HG02642 (cell line): ENCODE results near the gene TMEM54.

ENCODE experiments used
- ATAC-seq: cut with Tn5 transposase; IDR thresholded peaks from one replicate; pipeline ENCODE4 v1.9.1; 2021; ENCODE audit warnings: mild to moderate bottlenecking; ENCODE audit not compliant: unreplicated experiment, poor library complexity

TMEM54 gene

DNA sequence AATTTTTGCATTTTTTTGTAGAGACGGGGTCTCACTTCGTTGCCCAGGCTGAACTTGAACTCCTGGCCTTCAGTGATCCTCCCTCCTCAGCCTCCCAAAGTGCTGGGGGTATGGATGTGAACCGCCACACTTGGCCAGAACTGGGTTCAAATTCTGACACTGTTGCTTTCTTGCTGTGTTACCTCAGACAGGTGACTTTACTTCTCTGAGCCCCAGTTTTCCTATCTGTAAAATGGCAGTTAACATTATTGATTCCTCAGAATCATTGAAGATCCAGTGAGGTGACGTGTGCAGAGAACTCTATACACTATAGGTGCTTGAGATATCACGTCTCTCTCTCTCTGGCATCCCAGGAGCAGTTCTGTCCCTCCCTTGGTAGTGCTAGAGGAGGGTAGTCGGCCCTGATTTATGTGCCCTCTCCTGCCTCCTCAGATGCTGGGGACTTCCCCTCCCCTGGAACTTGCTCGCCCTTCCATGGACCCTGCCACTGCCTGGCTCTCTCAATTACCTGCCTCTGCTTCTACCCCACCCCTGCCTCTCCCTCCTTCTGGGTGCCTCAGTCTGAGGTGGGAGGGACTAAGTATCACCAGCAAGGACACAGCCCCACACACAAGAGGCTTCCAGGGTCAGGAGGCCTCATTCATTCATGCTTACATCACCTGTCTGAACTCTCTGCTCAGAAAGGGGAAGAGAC is 17.7 kb downstream of the TMEM54 start:
- ATAC-seq: no peak

DNA sequence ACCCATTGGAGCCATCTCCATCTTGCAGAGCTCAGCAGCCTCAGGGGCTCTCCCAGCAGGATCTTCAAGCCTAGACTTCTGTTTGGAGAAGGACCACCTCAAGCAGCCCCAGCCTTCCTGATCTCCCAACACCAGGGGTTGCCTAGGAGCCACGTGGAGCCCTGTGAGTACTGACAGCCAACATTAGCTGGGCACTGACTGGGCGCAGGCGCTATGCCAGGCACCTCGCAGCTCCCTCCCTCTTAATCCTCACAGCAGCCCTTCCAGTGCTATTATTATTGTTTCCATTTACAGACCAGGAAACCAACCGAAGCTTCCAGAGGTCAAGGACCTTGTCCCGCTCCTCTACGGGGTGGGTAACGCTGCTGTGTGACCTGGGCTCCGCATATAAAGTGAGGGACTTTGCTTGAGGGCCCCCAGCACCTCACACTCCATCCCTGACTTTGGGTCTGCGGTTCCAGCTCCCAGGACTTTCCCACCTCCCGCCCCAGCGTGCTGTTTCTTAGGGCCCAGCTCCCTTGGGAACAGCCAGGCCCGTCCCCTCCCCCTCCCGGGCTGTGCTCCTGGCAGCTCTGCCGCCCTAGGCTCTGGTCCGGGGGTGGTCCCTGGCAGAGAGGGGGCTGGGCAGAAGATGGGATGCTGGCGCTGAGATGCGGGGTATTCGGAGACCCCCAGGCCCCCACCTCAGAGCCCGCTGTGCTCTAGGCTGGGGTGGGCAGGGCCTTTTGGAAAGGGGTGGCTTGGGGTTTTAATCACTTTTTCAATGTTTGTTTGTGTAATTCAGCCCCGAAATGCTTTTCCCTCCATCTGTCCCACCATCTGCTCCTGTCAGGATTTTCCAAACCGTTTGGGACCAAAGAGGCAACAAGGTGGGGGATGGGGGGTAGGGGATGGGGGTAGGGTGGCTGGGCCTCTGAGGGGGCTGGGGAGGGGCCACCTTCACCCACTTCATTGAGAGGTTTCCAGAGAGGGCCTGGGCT is 19.0 kb downstream of the TMEM54 start:
- no peak for ATAC-seq

DNA sequence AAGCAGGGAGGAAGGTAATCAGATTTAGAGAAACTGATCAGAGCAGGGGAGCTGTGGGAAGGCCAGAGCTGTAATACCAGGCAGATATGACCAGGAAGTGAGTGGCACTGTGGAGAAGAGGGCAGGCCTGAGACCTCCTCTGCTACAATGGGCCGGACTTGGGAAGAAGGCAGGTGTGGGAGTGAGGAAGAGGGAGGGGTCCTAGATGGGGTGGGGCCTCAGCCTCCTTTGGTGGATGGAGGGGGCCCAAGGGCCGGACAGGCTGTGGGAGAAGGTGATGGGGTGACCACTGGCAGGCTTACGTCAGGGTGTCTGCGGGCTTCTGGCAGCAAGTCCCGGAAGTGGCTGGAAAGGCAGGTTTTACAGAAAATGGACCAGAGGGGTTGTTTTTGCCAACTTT is 19.9 kb downstream of the TMEM54 start:
- no peak for ATAC-seq

DNA sequence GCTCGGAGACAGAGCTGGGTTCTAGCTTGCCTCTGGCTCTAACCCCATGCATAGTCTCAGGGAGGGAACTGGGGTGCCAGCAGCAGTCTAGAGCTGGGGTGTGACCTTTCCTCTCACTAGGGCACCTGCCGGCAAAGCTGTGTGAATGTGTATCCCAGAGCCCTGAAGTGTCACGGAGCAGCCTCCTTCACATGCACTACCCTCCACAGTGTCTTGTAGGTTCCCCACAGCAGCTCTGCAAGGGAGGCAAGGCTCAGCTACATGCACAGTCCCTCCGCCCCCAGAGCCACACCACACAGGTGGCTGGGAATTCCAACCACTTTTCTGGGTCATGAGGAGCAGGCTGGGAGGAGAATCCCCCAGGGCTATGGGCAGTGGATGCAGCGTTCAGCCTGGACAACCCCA is 22.6 kb downstream of the TMEM54 start:
- no peak for ATAC-seq

DNA sequence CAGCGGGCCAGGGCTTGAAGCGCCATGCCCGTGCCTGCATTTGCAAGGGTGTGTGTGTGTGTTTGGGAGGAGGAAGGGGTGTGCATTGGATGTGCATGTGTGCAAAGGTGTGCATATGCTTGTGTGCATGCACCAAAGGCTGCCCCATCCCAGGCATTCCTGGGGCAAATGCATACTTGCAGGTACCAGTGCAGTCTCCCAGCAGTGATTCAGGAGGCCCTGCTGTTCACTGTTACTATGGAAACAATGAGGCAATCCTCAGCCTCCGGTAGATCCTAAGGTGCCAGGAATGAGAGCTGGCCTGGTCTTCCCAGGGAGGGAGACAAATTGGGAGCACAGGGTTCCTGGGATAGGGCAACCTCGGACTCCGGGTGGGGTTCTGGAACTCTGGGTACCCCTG is 23.0 kb downstream of the TMEM54 start:
- ATAC-seq: no peak

DNA sequence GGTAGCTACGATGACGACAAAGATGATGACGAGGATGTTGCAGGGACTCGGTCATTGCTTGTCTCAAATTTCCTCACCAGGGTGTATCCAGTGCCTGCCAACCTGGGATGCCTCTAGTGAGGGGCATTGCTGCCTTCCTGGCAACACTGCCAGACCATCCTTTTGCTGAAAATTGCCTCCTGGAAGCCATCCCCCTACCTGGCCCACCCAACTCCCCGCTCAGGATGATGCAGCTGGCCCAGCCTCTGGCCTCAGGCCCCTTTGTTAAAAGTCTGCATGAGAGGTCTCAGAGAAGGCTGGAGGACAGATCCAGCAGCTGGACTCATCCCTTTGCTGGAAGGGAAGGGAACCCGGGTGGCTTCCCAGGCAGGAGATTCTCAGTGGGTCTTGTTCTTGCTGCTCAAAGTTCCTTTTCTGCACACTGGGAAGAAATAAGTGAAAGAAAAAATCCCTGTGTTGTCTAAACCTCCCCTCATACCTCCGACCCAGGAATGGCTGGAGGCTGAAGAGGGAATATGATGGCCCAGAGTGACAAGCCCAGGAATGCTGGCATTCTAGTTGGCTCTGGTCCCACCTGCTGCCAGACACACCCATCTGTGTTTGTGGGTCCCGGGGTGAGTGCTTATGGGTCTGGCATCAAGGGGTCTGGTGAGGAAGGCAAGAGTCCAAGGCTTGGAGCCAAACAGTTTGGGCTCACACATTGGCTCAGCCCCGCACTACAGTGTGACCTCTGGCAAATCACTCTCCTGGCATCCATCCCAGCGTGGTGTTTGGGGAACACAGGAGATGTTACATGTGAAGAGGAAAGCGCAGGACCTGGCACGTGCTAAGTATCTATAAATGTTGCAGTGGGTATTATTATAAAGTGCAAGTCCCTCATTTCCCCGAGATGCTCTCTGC is 23.7 kb downstream of the TMEM54 start:
- ATAC-seq: no peak

DNA sequence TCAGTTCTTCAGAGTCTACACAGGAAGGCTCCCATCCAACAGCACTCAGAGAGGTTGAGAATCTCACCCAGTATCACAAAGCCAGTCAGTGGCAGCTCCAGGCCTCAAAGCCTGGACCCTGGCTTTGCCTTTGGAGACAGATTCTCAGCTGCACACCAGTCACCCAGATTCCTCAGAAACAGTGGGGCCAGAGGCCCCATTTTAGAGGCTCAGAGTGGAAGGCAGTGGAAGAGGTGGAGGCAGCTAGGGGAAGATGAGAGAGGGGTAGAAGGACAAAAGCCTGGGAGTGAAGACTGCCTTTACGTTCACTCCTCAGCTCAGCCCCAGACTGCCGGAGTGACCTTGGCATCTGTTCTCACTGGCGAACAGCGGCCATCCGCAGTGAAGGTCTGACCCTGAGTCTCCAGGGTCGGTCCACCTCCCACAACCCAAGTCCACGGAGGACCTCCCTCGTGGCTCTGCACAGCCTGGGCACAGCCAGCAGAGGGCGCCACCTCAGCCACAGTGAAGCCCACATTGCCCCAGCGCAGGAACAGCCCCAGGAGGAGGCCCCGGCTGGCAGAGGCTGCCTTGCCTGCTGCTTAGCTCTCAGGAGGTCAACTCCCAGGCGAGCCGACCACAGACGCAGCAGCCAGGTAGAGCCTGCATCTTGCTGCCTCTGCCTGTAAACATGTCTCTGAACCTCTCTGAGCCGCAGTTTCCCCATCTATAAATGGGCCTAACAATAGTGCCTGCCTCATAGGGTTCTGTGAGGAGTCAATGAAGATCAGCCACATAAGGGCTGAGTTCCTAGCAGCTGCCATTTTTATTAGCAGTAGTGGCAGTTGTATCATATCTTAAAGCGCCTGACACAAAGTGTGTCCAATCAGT is 24.6 kb downstream of the TMEM54 start:
- ATAC-seq: no peak

DNA sequence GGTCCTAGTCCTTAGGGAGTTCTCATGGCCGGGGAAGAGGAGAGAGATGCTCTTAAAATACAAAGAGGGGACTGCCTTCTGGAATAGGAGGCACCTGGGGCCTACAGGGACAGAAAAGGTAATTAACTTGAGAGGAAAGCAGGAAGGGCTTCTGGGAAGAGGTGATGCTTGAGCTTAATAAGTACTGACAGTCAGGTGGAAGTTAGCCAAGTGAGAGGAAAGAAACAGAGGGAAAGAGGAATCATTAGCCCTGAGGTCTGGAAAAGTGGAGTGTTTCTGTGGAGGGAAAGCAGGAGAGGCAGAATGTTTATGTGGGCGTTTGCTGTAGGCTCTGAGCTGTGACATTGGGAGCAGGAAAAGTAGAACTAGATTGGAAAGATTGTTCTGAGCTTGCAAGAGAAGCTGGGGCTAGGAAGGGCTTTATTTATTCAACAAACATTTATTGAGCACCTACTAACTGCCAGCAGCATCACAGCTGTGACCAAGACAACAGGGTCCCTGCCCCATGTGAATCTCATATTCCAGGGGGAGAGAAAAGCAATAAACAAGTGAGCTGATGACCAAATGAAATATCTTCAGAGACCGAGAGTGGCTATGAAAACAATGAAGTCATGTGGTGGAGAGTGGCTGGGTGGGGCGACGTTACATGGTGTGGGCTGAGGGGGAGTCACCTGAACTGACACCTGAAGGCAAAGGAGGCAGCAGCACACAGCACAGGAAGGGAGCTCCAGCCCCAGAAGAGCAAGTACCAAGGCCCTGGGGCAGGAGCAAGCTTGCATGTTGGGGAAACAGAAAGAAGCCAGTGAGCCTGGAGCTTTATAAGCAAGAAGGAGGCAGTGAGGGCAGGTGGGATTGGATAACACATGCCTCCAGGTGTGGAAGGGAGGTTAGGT is 26.1 kb downstream of the TMEM54 start:
- ATAC-seq: no peak

DNA sequence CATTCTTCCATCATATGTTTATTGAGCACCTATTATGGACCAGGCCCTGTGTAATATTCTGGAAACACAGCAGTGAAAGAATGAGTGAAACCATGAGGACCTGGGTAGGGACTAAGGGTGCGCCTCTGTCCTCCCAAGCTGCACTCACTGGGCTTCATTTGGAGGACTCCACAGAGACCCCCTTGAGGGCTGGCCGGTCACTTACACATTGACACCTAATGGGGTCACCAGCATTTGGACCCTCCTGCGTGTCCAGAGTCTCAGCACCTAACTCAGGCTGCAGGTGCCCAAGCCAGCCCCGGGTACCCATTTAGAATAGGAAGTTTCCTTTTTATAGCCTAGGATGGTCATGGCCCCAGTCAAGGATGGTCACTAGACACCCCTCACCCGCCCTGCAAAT is 27.7 kb downstream of the TMEM54 start:
- no peak for ATAC-seq

DNA sequence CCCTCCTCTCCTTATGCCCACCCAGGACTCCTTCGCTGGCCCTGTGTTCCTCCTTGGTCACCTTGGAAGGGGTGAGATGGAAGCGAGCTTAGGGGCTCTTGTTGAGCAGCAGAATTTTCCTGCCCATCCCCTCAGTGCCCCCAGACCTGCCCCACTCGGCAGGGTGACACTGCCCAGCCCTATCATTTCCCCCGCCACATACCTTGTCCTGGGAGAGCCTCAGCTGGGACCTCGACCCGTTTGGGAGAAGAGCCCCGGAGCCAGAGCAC is 29.1 kb downstream of the TMEM54 start:
- ATAC-seq: no peak

DNA sequence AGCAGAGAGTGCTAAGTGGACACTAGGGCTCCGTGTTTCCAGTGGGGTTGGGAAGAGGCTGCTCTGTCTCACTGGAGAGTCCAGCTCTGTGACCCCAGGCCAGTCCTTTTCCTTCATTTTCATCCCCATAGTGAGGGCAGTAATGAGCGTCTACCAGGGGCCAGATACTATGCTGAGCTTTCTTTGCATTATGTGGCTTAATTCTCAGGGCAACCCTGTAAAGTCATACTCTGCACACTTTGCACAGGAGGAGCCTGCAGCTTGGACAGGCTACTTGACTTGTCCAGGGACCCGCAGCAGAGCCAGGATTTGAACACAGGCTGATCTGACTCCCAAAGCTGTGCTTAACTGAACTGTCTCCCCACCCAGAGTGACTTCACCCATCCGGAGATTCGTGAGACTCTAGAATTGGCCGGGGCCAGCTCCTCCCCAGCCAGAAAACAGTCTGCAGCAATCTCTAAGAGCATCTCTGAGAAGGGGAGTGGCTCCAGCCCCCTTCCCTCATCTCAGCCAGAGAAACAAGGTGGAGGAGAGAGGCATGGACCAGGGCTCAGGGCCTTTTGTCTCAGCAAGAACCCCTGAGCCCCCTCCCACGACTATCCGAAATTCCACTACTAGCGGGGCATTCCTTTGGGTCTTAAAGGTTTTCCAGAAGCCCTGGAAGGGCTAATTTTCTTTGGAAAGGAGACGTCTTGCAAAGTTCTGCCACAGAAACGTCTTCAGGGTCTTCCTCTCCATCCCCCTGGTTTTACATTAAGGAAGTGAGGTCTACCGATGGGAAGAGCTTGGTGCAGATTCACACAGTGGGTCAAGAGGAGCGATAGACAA is 29.6 kb downstream of the TMEM54 start:
- ATAC-seq: no peak

DNA sequence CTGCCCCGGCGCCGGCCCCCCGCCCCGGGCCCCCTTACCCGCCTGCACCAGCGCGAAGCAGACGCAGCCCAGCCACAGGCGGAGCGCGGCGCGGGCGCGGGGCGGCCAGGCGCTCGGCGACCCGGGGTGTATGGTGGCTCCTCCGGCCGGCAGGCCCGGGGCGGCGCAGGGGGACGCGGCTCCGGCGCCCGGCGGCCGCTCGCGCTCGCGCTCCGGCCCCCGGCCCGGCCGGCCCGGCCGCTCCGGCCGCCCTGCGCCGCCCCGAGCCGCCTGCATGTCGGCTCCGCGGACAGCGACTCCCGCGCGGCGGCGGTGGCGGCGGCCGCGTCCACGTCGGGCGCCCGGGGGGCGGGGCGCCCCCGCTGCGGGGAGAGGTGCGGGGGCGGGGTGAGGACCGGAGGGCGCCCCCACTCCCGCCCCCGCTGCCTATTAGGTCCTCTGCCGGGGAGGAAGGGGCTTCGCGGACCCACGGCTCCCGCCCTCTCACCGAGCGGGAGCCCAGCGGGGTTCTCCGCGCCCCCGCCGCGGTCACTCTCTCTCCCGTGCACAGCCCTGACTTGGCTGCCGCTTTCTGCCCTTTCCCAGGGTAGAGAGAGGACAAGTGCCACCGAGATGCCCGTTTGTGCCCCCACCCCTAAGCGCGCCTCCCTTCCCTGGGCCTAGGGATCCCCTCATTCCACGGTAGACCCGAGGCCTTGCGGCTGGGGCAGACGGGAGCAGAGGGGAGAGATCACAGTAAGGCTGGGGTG is 30.4 kb downstream of the TMEM54 start, which contains the start of gene FNDC5:
Gene FNDC5 (minus strand): TSS at position 298 of the 749 bp plus-strand sequence.
- ATAC-seq: no peak

DNA sequence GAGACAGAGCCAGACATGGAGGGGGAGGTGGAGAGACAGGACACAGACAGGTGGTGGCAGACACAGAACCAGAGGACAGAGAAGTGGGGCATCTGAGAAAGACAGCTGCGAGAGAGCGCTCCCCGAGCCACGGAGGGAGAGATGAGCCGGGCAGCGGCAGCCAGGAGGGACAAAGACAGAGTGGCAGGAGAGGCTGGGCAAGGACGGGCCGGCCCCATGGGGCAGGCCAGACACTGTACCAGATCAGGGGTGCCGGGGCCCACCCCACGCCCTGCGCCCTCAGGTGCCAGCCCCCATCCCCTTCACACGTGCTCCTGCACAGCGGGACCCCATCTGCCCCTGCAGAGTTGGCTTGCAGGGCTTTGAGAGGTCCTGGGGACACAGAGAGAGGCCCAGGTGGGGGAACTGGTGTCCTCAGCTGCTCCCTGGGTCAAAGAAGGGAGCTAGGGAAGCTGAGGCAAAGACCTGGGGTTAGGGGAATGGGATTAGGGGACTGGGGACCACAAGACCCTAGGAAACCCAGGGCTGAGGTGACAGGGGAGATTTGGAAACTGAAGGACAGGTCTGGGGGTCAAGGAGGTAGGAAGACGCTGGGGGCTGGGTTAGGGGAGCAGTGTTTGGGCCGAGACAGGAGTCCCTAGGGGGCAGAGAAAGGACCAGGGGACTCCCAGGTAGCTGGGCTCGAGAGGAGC is 31.1 kb downstream of the TMEM54 start:
- ATAC-seq: no peak

DNA sequence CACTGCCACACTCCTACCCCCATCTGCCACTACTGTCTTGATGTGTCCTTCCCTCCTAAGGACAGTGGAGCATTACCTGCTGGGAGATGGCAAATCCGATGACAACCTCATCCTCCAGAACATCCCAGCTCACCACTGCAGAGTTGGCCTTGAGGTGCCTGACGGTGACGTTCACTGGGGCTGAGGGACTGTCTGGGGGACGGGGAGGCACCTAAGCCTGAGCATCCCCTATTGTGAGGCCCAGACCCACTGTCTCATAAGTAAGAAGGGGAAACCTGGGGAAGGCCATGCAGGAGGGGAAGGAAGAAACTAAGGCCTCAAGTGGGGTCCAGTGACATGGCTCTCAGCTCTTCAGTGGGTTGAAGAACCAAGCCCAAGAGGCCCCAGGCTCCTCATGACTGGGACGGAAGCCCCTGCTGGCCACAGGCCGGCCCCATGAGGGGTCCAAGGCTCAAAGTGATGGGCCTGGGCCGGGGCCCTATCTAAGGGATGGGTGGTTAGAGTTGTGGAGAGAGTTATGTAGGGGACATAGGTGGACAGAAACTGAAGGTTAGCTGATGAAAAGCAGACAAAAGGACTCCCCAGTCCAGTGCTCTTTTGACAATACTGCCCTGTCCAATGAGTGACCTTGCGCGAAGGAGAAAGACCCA is 32.3 kb downstream of the TMEM54 start:
- ATAC-seq: no peak

DNA sequence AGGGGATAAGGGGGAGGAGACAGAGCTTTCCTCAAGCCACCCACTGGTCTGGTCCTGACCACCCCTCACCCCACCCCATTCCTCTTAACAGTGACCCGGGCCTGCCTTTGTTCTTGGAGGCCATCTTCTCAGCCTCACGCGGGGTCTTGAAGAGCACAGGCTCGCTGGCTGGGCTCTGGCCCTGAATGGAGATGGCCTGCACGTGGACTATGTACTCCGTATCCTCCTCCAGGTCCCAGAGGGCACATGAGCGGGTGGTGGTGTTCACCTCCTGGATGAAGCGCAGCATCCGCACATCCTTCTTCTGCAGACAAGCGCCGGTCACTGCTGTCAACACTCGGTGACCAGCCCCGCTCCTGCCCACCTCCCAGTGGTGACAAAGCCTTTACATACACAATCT is 33.1 kb downstream of the TMEM54 start:
- ATAC-seq: no peak

DNA sequence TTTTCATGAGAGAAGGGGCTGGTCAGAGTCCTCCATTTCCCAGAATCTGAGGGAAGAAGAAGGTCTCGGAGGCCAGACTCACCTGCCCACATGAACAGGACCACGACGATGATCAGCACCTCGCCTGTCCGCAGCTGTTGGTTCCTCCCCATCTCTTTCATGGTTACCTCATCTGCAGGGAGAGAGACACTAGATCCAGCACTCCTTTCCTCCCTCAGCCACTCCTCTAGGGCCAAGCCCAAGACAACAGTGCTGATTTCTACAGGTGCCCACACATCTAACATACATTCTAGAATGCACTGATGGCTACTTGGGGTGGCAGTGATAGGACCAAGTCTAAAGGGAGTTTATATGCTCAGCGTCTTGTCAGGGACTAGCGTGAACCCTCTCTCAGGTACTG is 33.5 kb downstream of the TMEM54 start:
- no peak for ATAC-seq
